Gastroesophageal sphincter (tissue), 3 donors: ENCODE measurements around the gene GNG4.

Experiments used
- CTCF ChIP-seq, 4 experiments: fragments of 200-600 bp in 2 of 4; fragments of 450-650 bp in 2 of 4; sonication (generic) in 1 of 4; IDR thresholded peaks; one replicate each; pipeline ENCODE4 v1.5.1; 2017 to 2019; ENCODE audit warnings: antibody characterized with exemption in 4 of 4, mild to moderate bottlenecking in 2 of 4, moderate library complexity in 2 of 4
- POLR2A ChIP-seq, 2 donors: fragments of 450-650 bp; IDR thresholded peaks; one replicate each; pipeline ENCODE4 v1.6.1; 2017; ENCODE audit warnings: antibody characterized with exemption in 2 of 2, mild to moderate bottlenecking in 2 of 2, moderate library complexity in 1 of 2

GRCh38 chr1:235500971-235501540 lies 148.5 kb downstream of the GNG4 start:
- no peak for TF ChIP-seq CTCF (IDR thresholded peaks at IDR 0.05)
- TF ChIP-seq POLR2A (IDR thresholded peaks at IDR 0.05) = no peak
